T-helper 1 cell treated with Interleukin-12 subunit alpha and Interleukin-12 subunit beta and Interleukin-4 antibody, amounts not matched to agents 30 μg/mL and 1 μg/mL, for 36 hours (primary cell): Measurements from ENCODE around the gene STAT5B.
"Not testable (repeated sequence)": the region's sequence is repeated elsewhere in the genome, so short reads cannot be mapped to it uniquely, and the experiment has no call there.

ENCODE experiments used
- H3K27ac Mint-ChIP-seq: one replicate; pipeline ENCODE4 v1.8.0; 2021; ENCODE audit warnings: mild to moderate bottlenecking, mixed read lengths
- H3K27me3 Mint-ChIP-seq: one replicate; pipeline ENCODE4 v1.8.0; 2021; ENCODE audit warnings: low read depth, mixed read lengths
- H3K36me3 Mint-ChIP-seq: one replicate; pipeline ENCODE4 v1.8.0; 2021; ENCODE audit warnings: low read depth, mixed read lengths
- H3K4me1 Mint-ChIP-seq: one replicate; pipeline ENCODE4 v1.8.0; 2021; ENCODE audit warnings: low read depth, mixed read lengths
- H3K4me3 Mint-ChIP-seq: one replicate; pipeline ENCODE4 v1.8.0; 2021; ENCODE audit warnings: mild to moderate bottlenecking, moderate library complexity, mixed read lengths
- H3K9me3 Mint-ChIP-seq: one replicate; pipeline ENCODE4 v1.8.0; 2021; ENCODE audit warnings: mixed read lengths

Gene STAT5B

GRCh38 chr17:42271779-42272035 lies 4.5 kb downstream of the STAT5B start:
- Mint-ChIP-seq H3K36me3 (peaks cover 10% of the 10 kb centered on the region), H3K4me1 (peaks cover 62% of the 10 kb centered on the region), H3K4me3 (peak overlapping the region; percentile 81), H3K27ac (peak overlapping the region; percentile 88), H3K27me3 (no peaks in the 10 kb centered on the region), H3K9me3 (no peaks in the 10 kb centered on the region)

- peaks cover 65% of the 10 kb centered on the region for H3K4me1 Mint-ChIP-seq
Measured at GRCh38 chr17:42271006-42271778, 5.0 kb downstream of the STAT5B start.

GRCh38 chr17:42270596-42270995 lies 5.6 kb downstream of the STAT5B start:
- peak overlapping the region; percentile 12 for H3K4me3 Mint-ChIP-seq
- peak overlapping the region; percentile 88 for H3K27ac Mint-ChIP-seq
- H3K36me3 Mint-ChIP-seq: peaks cover 13% of the 10 kb centered on the region
- no peaks in the 10 kb centered on the region for H3K27me3 Mint-ChIP-seq
- H3K9me3 Mint-ChIP-seq: no peaks in the 10 kb centered on the region
- H3K4me1 Mint-ChIP-seq: peaks cover 65% of the 10 kb centered on the region

More at GRCh38 chr17:42271006-42271778, 5.0 kb downstream of the STAT5B start:
- Mint-ChIP-seq H3K27me3 (no peaks in the 10 kb centered on the region), H3K36me3 (peaks cover 13% of the 10 kb centered on the region), H3K4me3 (peak overlapping the region; percentile 81), H3K9me3 (no peaks in the 10 kb centered on the region), H3K27ac (peak overlapping the region; percentile 88)

- Mint-ChIP-seq H3K4me1 (peaks cover 63% of the 10 kb centered on the region), H3K36me3 (peaks cover 10% of the 10 kb centered on the region), H3K27ac (peak overlapping the region; percentile 46), H3K27me3 (no peaks in the 10 kb centered on the region), H3K9me3 (no peaks in the 10 kb centered on the region), H3K4me3 (peak overlapping the region; percentile 16)
Measured at GRCh38 chr17:42270170-42270535, 6.0 kb downstream of the STAT5B start.

GRCh38 chr17:42268236-42268635 lies 8.0 kb downstream of the STAT5B start:
- H3K27me3 Mint-ChIP-seq: no peaks in the 10 kb centered on the region
- H3K9me3 Mint-ChIP-seq: no peaks in the 10 kb centered on the region
- peaks cover 53% of the 10 kb centered on the region for H3K4me1 Mint-ChIP-seq
- peak overlapping the region; percentile 19 for H3K4me3 Mint-ChIP-seq
- peaks cover 8% of the 10 kb centered on the region for H3K36me3 Mint-ChIP-seq
- H3K27ac Mint-ChIP-seq: peak overlapping the region; percentile 72

- peak overlapping the region; percentile 89 for H3K27ac Mint-ChIP-seq
- peaks cover 44% of the 10 kb centered on the region for H3K4me1 Mint-ChIP-seq
- no peaks in the 10 kb centered on the region for H3K9me3 Mint-ChIP-seq
- H3K36me3 Mint-ChIP-seq: peaks cover 8% of the 10 kb centered on the region
- H3K4me3 Mint-ChIP-seq: no peak overlapping the region
- H3K27me3 Mint-ChIP-seq: no peaks in the 10 kb centered on the region
Measured at GRCh38 chr17:42266918-42267766, 9.0 kb downstream of the STAT5B start.

- Mint-ChIP-seq H3K27ac (peak overlapping the region; percentile 89), H3K36me3 (peaks cover 8% of the 10 kb centered on the region), H3K9me3 (no peaks in the 10 kb centered on the region), H3K4me3 (no peak overlapping the region), H3K4me1 (peaks cover 37% of the 10 kb centered on the region), H3K27me3 (no peaks in the 10 kb centered on the region)
Measured at GRCh38 chr17:42266462-42266861, 9.7 kb downstream of the STAT5B start.

GRCh38 chr17:42264366-42264765 lies 11.8 kb downstream of the STAT5B start:
- peaks cover 24% of the 10 kb centered on the region for H3K4me1 Mint-ChIP-seq
- not testable (repeated sequence) for H3K27ac Mint-ChIP-seq, H3K36me3 Mint-ChIP-seq, H3K9me3 Mint-ChIP-seq, H3K4me3 Mint-ChIP-seq, H3K27me3 Mint-ChIP-seq

GRCh38 chr17:42260318-42260717 lies 15.9 kb downstream of the STAT5B start:
- H3K27ac Mint-ChIP-seq: no peak overlapping the region
- no peaks in the 10 kb centered on the region for H3K27me3 Mint-ChIP-seq
- H3K36me3 Mint-ChIP-seq: peaks cover 1% of the 10 kb centered on the region
- H3K4me1 Mint-ChIP-seq: peaks cover 9% of the 10 kb centered on the region
- no peak overlapping the region for H3K4me3 Mint-ChIP-seq
- H3K9me3 Mint-ChIP-seq: no peaks in the 10 kb centered on the region

- H3K4me1 Mint-ChIP-seq: peaks cover 33% of the 10 kb centered on the region
Measured at GRCh38 chr17:42255445-42255844, 20.7 kb downstream of the STAT5B start.

GRCh38 chr17:42253578-42253977 lies 22.6 kb downstream of the STAT5B start:
- Mint-ChIP-seq H3K4me1 (peaks cover 44% of the 10 kb centered on the region), H3K27ac (no peak overlapping the region), H3K9me3 (no peaks in the 10 kb centered on the region), H3K4me3 (no peak overlapping the region), H3K27me3 (no peaks in the 10 kb centered on the region), H3K36me3 (peaks cover 14% of the 10 kb centered on the region)

More at GRCh38 chr17:42255445-42255844, 20.7 kb downstream of the STAT5B start:
- peaks cover 6% of the 10 kb centered on the region for H3K36me3 Mint-ChIP-seq
- H3K27me3 Mint-ChIP-seq: no peaks in the 10 kb centered on the region
- no peak overlapping the region for H3K4me3 Mint-ChIP-seq
- no peak overlapping the region for H3K27ac Mint-ChIP-seq
- H3K9me3 Mint-ChIP-seq: no peaks in the 10 kb centered on the region

- Mint-ChIP-seq H3K4me1 (peaks cover 49% of the 10 kb centered on the region), H3K4me3 (no peak overlapping the region)
Measured at GRCh38 chr17:42252597-42253550, 23.3 kb downstream of the STAT5B start.

GRCh38 chr17:42251115-42251514 lies 25.1 kb downstream of the STAT5B start:
- Mint-ChIP-seq H3K9me3 (no peaks in the 10 kb centered on the region), H3K4me3 (no peak overlapping the region), H3K4me1 (peaks cover 59% of the 10 kb centered on the region), H3K27me3 (no peaks in the 10 kb centered on the region), H3K36me3 (peaks cover 19% of the 10 kb centered on the region), H3K27ac (peak overlapping the region; percentile 41)

More at GRCh38 chr17:42252597-42253550, 23.3 kb downstream of the STAT5B start:
- H3K9me3 Mint-ChIP-seq: no peaks in the 10 kb centered on the region
- H3K36me3 Mint-ChIP-seq: peaks cover 15% of the 10 kb centered on the region
- H3K27ac Mint-ChIP-seq: peak overlapping the region; percentile 79
- H3K27me3 Mint-ChIP-seq: no peaks in the 10 kb centered on the region
